Testis (tissue), 3 donors: ENCODE results near the gene RHOF. TPM values are rescaled to one million over a fixed set of nuclear protein-coding genes. Genes with fewer than 3 reads are reported as not detected.
"Not testable (repeated sequence)": the region's sequence is repeated elsewhere in the genome, so short reads cannot be mapped to it uniquely, and the experiment has no call there.

ENCODE experiments used
- DNase-seq: peaks from one replicate; pipeline ENCODE4 v3.0.0-alpha.2; 2019
- H3K27ac ChIP-seq, 2 donors: fragments of 200-600 bp; sonication (generic); one replicate each; pipeline ENCODE4 v1.5.1; 2019
- H3K27me3 ChIP-seq: fragments of 200-600 bp; sonication (generic); one replicate; pipeline ENCODE4 v1.5.1; 2019
- H3K36me3 ChIP-seq: fragments of 200-600 bp; sonication (generic); one replicate; pipeline ENCODE4 v1.5.1; 2017; ENCODE audit warnings: low read depth; ENCODE audit errors: missing control alignments
- H3K4me1 ChIP-seq: fragments of 200-600 bp; sonication (generic); one replicate; pipeline ENCODE4 v1.5.1; 2019
- H3K4me3 ChIP-seq, 2 donors: fragments of 200-600 bp; sonication (generic); one replicate each; pipeline ENCODE4 v1.5.1; 2017 to 2019
- H3K9me3 ChIP-seq: fragments of 200-600 bp; sonication (generic); one replicate; pipeline ENCODE4 v1.5.1; 2017
- CTCF ChIP-seq, 3 experiments: fragments of 450-650 bp in 2 of 3; fragments of 200-600 bp in 1 of 3; sonication (generic) in 1 of 3; IDR thresholded peaks; one replicate each; pipeline ENCODE4 v1.5.1; 2016 to 2019; ENCODE audit warnings: antibody characterized with exemption in 3 of 3, mild to moderate bottlenecking in 2 of 3, moderate library complexity in 1 of 3
- POLR2A ChIP-seq: fragments of 450-650 bp; IDR thresholded peaks from one replicate; pipeline ENCODE4 v1.6.1; 2017; ENCODE audit warnings: antibody characterized with exemption, mild to moderate bottlenecking, moderate library complexity
- WGBS, 2 donors: methylation state at CpG; one replicate each; pipeline ENCODE4 v1.1.5; 2018; 5-methylcytosine and 5-hydroxymethylcytosine counted together
- intact Hi-C: fragments of 100-400 bp; cut with DNase I; formaldehyde crosslinking; loops from one replicate; pipeline ENCODE4 v1.15.1; 2023; ENCODE audit warnings: low total_unique reads
- polyA plus RNA-seq: library from polyadenylated mRNA; stranded (reverse); fragments of 350-450 nt; fragmentation: Illumina TruSeq; extraction: RNeasy Lipid Tissue Mini Kit (QIAGEN cat#74804); gene quantifications from one replicate; pipeline ENCODE4 v1.2.3, GENCODE V29; 2014; ENCODE audit warnings: low read depth, low replicate concordance; ENCODE audit not compliant: insufficient read depth
- total RNA-seq, 2 donors: library from RNA; depleted of rRNA; stranded (reverse); fragments of >200 nt; gene quantifications; one replicate each; pipeline ENCODE4 v1.2.3, GENCODE V29; 2016

RHOF gene
- total and polyA plus RNA-seq, 3 donors from 2014 or later = 16.9 to 20.5 (median 18.0) TPM

GRCh38 chr12:121750507-121750955 lies 43.0 kb downstream of the RHOF start:
- WGBS, 2 donors = 0% methylated on average over 1 of the region's 1 CpG
- TF ChIP-seq POLR2A = no peak
- TF ChIP-seq CTCF (IDR thresholded peaks at IDR 0.05) = no peak
- Histone ChIP-seq H3K4me1 (peaks cover 9% of the 10 kb centered on the region), H3K4me3 (no peak overlapping the region), H3K27me3 (no peaks in the 10 kb centered on the region), H3K27ac (no peak overlapping the region), H3K36me3 (no peaks in the 10 kb centered on the region), H3K9me3 (no peaks in the 10 kb centered on the region)
- intact Hi-C loops = no loop called here
- no peak for DNase-seq

- Histone ChIP-seq H3K4me3 (no peak overlapping the region), H3K9me3 (no peaks in the 10 kb centered on the region), H3K4me1 (peaks cover 9% of the 10 kb centered on the region), H3K27ac (no peak overlapping the region), H3K27me3 (no peaks in the 10 kb centered on the region), H3K36me3 (no peaks in the 10 kb centered on the region)
- no peak for DNase-seq
- intact Hi-C loops = no loop called here
- 82 to 86% methylated on average over 9 to 10 of the region's 10 CpGs for WGBS, 2 donors
- no peak for TF ChIP-seq CTCF (IDR thresholded peaks at IDR 0.05)
- no peak for TF ChIP-seq POLR2A
Observed at GRCh38 chr12:121749267-121749666, 44.2 kb downstream of the RHOF start.

GRCh38 chr12:121748571-121749265 lies 44.8 kb downstream of the RHOF start:
- TF ChIP-seq CTCF (IDR thresholded peaks at IDR 0.05) (no peak), POLR2A (no peak)
- H3K27me3 ChIP-seq = no peaks in the 10 kb centered on the region
- H3K4me3 ChIP-seq = no peak overlapping the region
- DNase-seq = peak; percentile 37
- no peak overlapping the region for H3K27ac ChIP-seq
- 39 to 53% methylated on average over 17 of the region's 17 CpGs for WGBS, 2 donors
- intact Hi-C loops = no loop called here
- H3K9me3 ChIP-seq = no peaks in the 10 kb centered on the region
- no peaks in the 10 kb centered on the region for H3K36me3 ChIP-seq
- H3K4me1 ChIP-seq = peaks cover 9% of the 10 kb centered on the region

GRCh38 chr12:121748218-121748570 lies 45.3 kb downstream of the RHOF start:
- 67 to 78% methylated on average over 7 to 13 of the region's 13 CpGs for WGBS, 2 donors
- H3K9me3 ChIP-seq = no peaks in the 10 kb centered on the region
- H3K27me3 ChIP-seq = no peaks in the 10 kb centered on the region
- no peak overlapping the region for H3K27ac ChIP-seq
- no peaks in the 10 kb centered on the region for H3K36me3 ChIP-seq
- TF ChIP-seq CTCF (IDR thresholded peaks at IDR 0.05) = no peak
- TF ChIP-seq POLR2A = no peak
- DNase-seq = no peak
- no peak overlapping the region for H3K4me3 ChIP-seq
- peaks cover 9% of the 10 kb centered on the region for H3K4me1 ChIP-seq
- intact Hi-C loops = no loop called here

- DNase-seq, H3K36me3 ChIP-seq, H3K9me3 ChIP-seq, H3K27ac ChIP-seq, H3K27me3 ChIP-seq, H3K4me3 ChIP-seq, H3K4me1 ChIP-seq, intact Hi-C loops: not testable (repeated sequence)
- WGBS, 2 donors = 95% methylated on average over 5 of the region's 5 CpGs
Observed at GRCh38 chr12:121745545-121745944, 47.9 kb downstream of the RHOF start.
